ENCODE data around the gene NDST3. TPM values are rescaled to one million over a fixed set of nuclear protein-coding genes. Genes with fewer than 3 reads are reported as not detected.

Gene NDST3
- total RNA-seq, 1 experiment from 2014 or later = 0.70 TPM

- Mint-ChIP-seq H3K4me3 (peak overlapping the region; percentile 85 to 95), H3K9me3 (peaks cover 0 to 2% of the 10 kb centered on the region in 2 experiments; a peak in 1 of 5 replicates), H3K27me3 (ENCODE audit: low read depth) (no peaks in the 10 kb centered on the region; the same call in 1 of the 2 replicates), H3K27ac (peak overlapping the region; percentile 98 to 99 (median 98)), H3K36me3 (ENCODE audit: insufficient read depth in 1 of 3, low read depth in 3 of 3) (peaks cover 11 to 32% (median 21%) of the 10 kb centered on the region in 3 experiments), H3K4me1 (peaks cover 16 to 27% of the 10 kb centered on the region in 2 experiments)
- Histone ChIP-seq H3K4ac (ENCODE audit: low read depth, low read length) (no peak overlapping the region), H3K23ac (ENCODE audit: insufficient read length, low read depth, low read length) (no peak overlapping the region), H3K27ac (ENCODE audit: insufficient read length, low read depth, low read length) (peak overlapping the region; percentile 66), H2AFZ (ENCODE audit: low read length) (no peak overlapping the region), H3K56ac (ENCODE audit: insufficient read length, low read depth, low read length) (peak overlapping the region; percentile 79), H3K27me3 (ENCODE audit: insufficient read depth, low read length) (no peaks in the 10 kb centered on the region), H3T11ph (ENCODE audit: low read length) (no peak overlapping the region), H2BK20ac (ENCODE audit: low read depth, low read length, poor library complexity, severe bottlenecking) (no peak overlapping the region), H4K5ac (ENCODE audit: insufficient read length, low read depth, low read length) (peak overlapping the region; percentile 43), H4K8ac (replicated peaks; ENCODE audit: insufficient read length, low read depth, low read length) (no peak overlapping the region), H4K20me1 (ENCODE audit: control insufficient read depth, insufficient read depth, insufficient read length) (no peaks in the 10 kb centered on the region), H3K4me2 (ENCODE audit: insufficient read depth, insufficient read length, low read length) (peak overlapping the region; percentile 97), H2BK12ac (ENCODE audit: insufficient read length, low read depth, low read length) (no peak overlapping the region), H2AK5ac (ENCODE audit: insufficient read length, low read length) (no peak overlapping the region), H3K79me2 (ENCODE audit: insufficient read depth, low read length) (peaks cover 5% of the 10 kb centered on the region; the same call in 1 of the 2 replicates), H3K4me1 (ENCODE audit: insufficient read depth, low read length) (no peaks in the 10 kb centered on the region), H4K91ac (ENCODE audit: insufficient read length, low read depth, low read length) (no peak overlapping the region), H2BK120ac (ENCODE audit: low read depth, low read length, poor library complexity, severe bottlenecking) (no peak overlapping the region), H3K23me2 (ENCODE audit: insufficient read length, low read depth, low read length, poor library complexity, severe bottlenecking) (peaks cover 7% of the 10 kb centered on the region), H3K9me3 (ENCODE audit: control insufficient read depth, low read depth, low read length) (no peaks in the 10 kb centered on the region), H2BK5ac (ENCODE audit: insufficient read length, low read length) (no peak overlapping the region), H3K79me1 (ENCODE audit: insufficient read depth, low read depth, low read length, poor library complexity, severe bottlenecking) (no peaks in the 10 kb centered on the region), H3K18ac (ENCODE audit: insufficient read length, low read depth, low read length) (peak overlapping the region; percentile 81), H2BK15ac (ENCODE audit: low read depth, low read length) (no peak overlapping the region), H3K9ac (ENCODE audit: extremely low read depth, insufficient read length, low read length) (peak overlapping the region; percentile 97), H3K14ac (ENCODE audit: insufficient read depth, low read length) (peak overlapping the region; percentile 90; the same call in 1 of the 2 replicates)
- TF ChIP-seq CTCF (conservative IDR thresholded peaks at IDR 0.05) = no peak
- WGBS (ENCODE audit: extremely low coverage, insufficient read length, low lambda C conversion rate) = no CpG with 5 or more reads among the region's 56 CpGs
- peak; percentile 97 for DNase-seq
Measured at GRCh38 chr4:118278473-118279274, 244.4 kb downstream of the NDST3 start.
